BLaER1 treated with 17β-estradiol and CSF1 and Interleukin-3, amounts not matched to agents 10 nM and 100 nM (cell line): ENCODE results near the gene ANGPTL7.

ENCODE experiments used
- H3K27ac ChIP-seq, 11 experiments: shearing (Covaris generic); formaldehyde crosslinking; 2 replicates each; pipeline ENCODE4 v1.8.1; 2022
- H3K27me3 ChIP-seq, 11 experiments: shearing (Covaris generic); formaldehyde crosslinking; 2 replicates each; pipeline ENCODE4 v1.8.1; 2022
- H3K36me3 ChIP-seq, 11 experiments: shearing (Covaris generic); formaldehyde crosslinking; 2 replicates each; pipeline ENCODE4 v1.8.1; 2022
- H3K4me1 ChIP-seq, 10 experiments: shearing (Covaris generic); formaldehyde crosslinking; 2 replicates each; pipeline ENCODE4 v1.8.1; 2022
- H3K4me2 ChIP-seq, 11 experiments: shearing (Covaris generic); formaldehyde crosslinking; 2 replicates each; pipeline ENCODE4 v1.8.1; 2022
- H3K4me3 ChIP-seq, 10 experiments: shearing (Covaris generic); formaldehyde crosslinking; 2 replicates each; pipeline ENCODE4 v1.8.1; 2022
- H3K9ac ChIP-seq, 11 experiments: shearing (Covaris generic); formaldehyde crosslinking; 2 replicates each; pipeline ENCODE4 v1.8.1; 2022
- H3K9me3 ChIP-seq, 11 experiments: shearing (Covaris generic); formaldehyde crosslinking; replicated peaks in 1 of 11; 2 replicates each; pipeline ENCODE4 v1.8.1; 2022
- H4K20me1 ChIP-seq, 11 experiments: shearing (Covaris generic); formaldehyde crosslinking; 2 replicates each; pipeline ENCODE4 v1.8.1; 2022
- Cebpa-rat ChIP-seq, 11 experiments: shearing (Covaris generic); IDR thresholded peaks; 2 replicates each; pipeline ENCODE4 v1.8.1; 2022

ANGPTL7 gene

GRCh38 chr1:11151114-11151513 is 38.0 kb upstream of the ANGPTL7 start:
- no peak overlapping the region for H3K27ac ChIP-seq
- no peak for TF ChIP-seq Cebpa-rat (IDR thresholded peaks at IDR 0.05)
- peaks cover 96 to 100% (median 99%) of the 10 kb centered on the region in 11 experiments for H3K36me3 ChIP-seq
- peaks cover 0 to 6% (median 0%) of the 10 kb centered on the region in 11 experiments; a peak in 2 of 22 replicates for H4K20me1 ChIP-seq
- no peak overlapping the region for H3K4me3 ChIP-seq
- no peaks in the 10 kb centered on the region for H3K9me3 ChIP-seq
- no peak overlapping the region for H3K4me2 ChIP-seq
- no peaks in the 10 kb centered on the region for H3K4me1 ChIP-seq
- H3K9ac ChIP-seq = no peak overlapping the region
- no peaks in the 10 kb centered on the region for H3K27me3 ChIP-seq

GRCh38 chr1:11151826-11152612 is 37.1 kb upstream of the ANGPTL7 start:
- Histone ChIP-seq H3K27ac (no peak overlapping the region), H3K4me3 (no peak overlapping the region), H3K9me3 (no peaks in the 10 kb centered on the region), H3K27me3 (no peaks in the 10 kb centered on the region), H3K9ac (no peak overlapping the region), H3K4me1 (peaks cover 0 to 5% (median 0%) of the 10 kb centered on the region in 10 experiments; a peak in 4 of 20 replicates), H3K4me2 (no peak overlapping the region), H3K36me3 (peaks cover 96 to 100% (median 99%) of the 10 kb centered on the region in 11 experiments), H4K20me1 (peaks cover 0 to 6% (median 0%) of the 10 kb centered on the region in 11 experiments; a peak in 2 of 22 replicates)
- no peak for TF ChIP-seq Cebpa-rat (IDR thresholded peaks at IDR 0.05)

GRCh38 chr1:11152755-11153154 is 36.4 kb upstream of the ANGPTL7 start:
- H3K27ac ChIP-seq = no peak overlapping the region
- H3K4me2 ChIP-seq = no peak overlapping the region
- H3K9me3 ChIP-seq = no peaks in the 10 kb centered on the region
- H3K4me1 ChIP-seq = peaks cover 0 to 11% (median 5%) of the 10 kb centered on the region in 10 experiments; a peak in 10 of 20 replicates
- peaks cover 0 to 13% (median 0%) of the 10 kb centered on the region in 11 experiments; a peak in 3 of 22 replicates for H4K20me1 ChIP-seq
- no peak overlapping the region for H3K4me3 ChIP-seq
- no peak for TF ChIP-seq Cebpa-rat (IDR thresholded peaks at IDR 0.05)
- H3K9ac ChIP-seq = no peak overlapping the region
- H3K36me3 ChIP-seq = peaks cover 96 to 100% (median 99%) of the 10 kb centered on the region in 11 experiments
- H3K27me3 ChIP-seq = no peaks in the 10 kb centered on the region

GRCh38 chr1:11153184-11153583 is 36.0 kb upstream of the ANGPTL7 start:
- H3K27me3 ChIP-seq = no peaks in the 10 kb centered on the region
- peaks cover 0 to 15% (median 9%) of the 10 kb centered on the region in 10 experiments; a peak in 11 of 20 replicates for H3K4me1 ChIP-seq
- H3K9me3 ChIP-seq = no peaks in the 10 kb centered on the region
- no peak overlapping the region for H3K27ac ChIP-seq
- peaks cover 0 to 17% (median 0%) of the 10 kb centered on the region in 11 experiments; a peak in 3 of 22 replicates for H4K20me1 ChIP-seq
- no peak overlapping the region for H3K4me3 ChIP-seq
- H3K4me2 ChIP-seq = no peak overlapping the region
- TF ChIP-seq Cebpa-rat (IDR thresholded peaks at IDR 0.05) = no peak
- peaks cover 91 to 100% (median 96%) of the 10 kb centered on the region in 11 experiments for H3K36me3 ChIP-seq
- H3K9ac ChIP-seq = no peak overlapping the region

- no peak overlapping the region for H3K27ac ChIP-seq
- H3K4me1 ChIP-seq = peaks cover 0 to 31% (median 11%) of the 10 kb centered on the region in 10 experiments; a peak in 11 of 20 replicates
- no peaks in the 10 kb centered on the region for H3K9me3 ChIP-seq
- no peak for TF ChIP-seq Cebpa-rat (IDR thresholded peaks at IDR 0.05)
- H3K36me3 ChIP-seq = peaks cover 75 to 99% (median 79%) of the 10 kb centered on the region in 11 experiments
- no peak overlapping the region for H3K4me3 ChIP-seq
- no peaks in the 10 kb centered on the region for H3K27me3 ChIP-seq
- no peak overlapping the region for H3K9ac ChIP-seq
- no peak overlapping the region for H3K4me2 ChIP-seq
- H4K20me1 ChIP-seq = peaks cover 0 to 24% (median 0%) of the 10 kb centered on the region in 11 experiments; a peak in 5 of 22 replicates
These were observed 32.7 kb upstream of the ANGPTL7 start for GRCh38 chr1:11156441-11156840.

- Histone ChIP-seq H3K36me3 (peaks cover 73 to 98% (median 78%) of the 10 kb centered on the region in 11 experiments), H3K9me3 (no peaks in the 10 kb centered on the region), H3K27me3 (no peaks in the 10 kb centered on the region), H4K20me1 (peaks cover 0 to 24% (median 0%) of the 10 kb centered on the region in 11 experiments; a peak in 5 of 22 replicates), H3K4me3 (no peak overlapping the region), H3K9ac (no peak overlapping the region), H3K27ac (no peak overlapping the region), H3K4me1 (peaks cover 0 to 31% (median 11%) of the 10 kb centered on the region in 10 experiments; a peak in 11 of 20 replicates), H3K4me2 (peak overlapping the region in 1 of 11 experiments; percentile 41; a peak in 1 of 22 replicates)
- TF ChIP-seq Cebpa-rat (IDR thresholded peaks at IDR 0.05) = no peak
These were observed 32.2 kb upstream of the ANGPTL7 start for GRCh38 chr1:11156963-11157362.

- no peak overlapping the region; a peak in 1 of 22 replicates for H3K27ac ChIP-seq
- H3K27me3 ChIP-seq = no peaks in the 10 kb centered on the region
- peaks cover 0 to 24% (median 0%) of the 10 kb centered on the region in 11 experiments; a peak in 5 of 22 replicates for H4K20me1 ChIP-seq
- no peaks in the 10 kb centered on the region for H3K9me3 ChIP-seq
- peaks cover 69 to 94% (median 73%) of the 10 kb centered on the region in 11 experiments for H3K36me3 ChIP-seq
- no peak for TF ChIP-seq Cebpa-rat (IDR thresholded peaks at IDR 0.05)
- peaks cover 0 to 31% (median 11%) of the 10 kb centered on the region in 10 experiments; a peak in 11 of 20 replicates for H3K4me1 ChIP-seq
- H3K9ac ChIP-seq = no peak overlapping the region
- no peak overlapping the region for H3K4me3 ChIP-seq
- peak overlapping the region in 3 of 11 experiments; percentile 13 to 55 (median 41); a peak in 4 of 22 replicates for H3K4me2 ChIP-seq
These were observed 31.8 kb upstream of the ANGPTL7 start for GRCh38 chr1:11157394-11157793.

GRCh38 chr1:11157867-11158266 is 31.3 kb upstream of the ANGPTL7 start:
- peak overlapping the region in 3 of 11 experiments; percentile 4 to 43 (median 8); a peak in 3 of 22 replicates for H3K27ac ChIP-seq
- H3K4me2 ChIP-seq = peak overlapping the region in 3 of 11 experiments; percentile 41 to 57 (median 55); a peak in 5 of 22 replicates
- H3K4me1 ChIP-seq = peaks cover 0 to 31% (median 11%) of the 10 kb centered on the region in 10 experiments; a peak in 11 of 20 replicates
- TF ChIP-seq Cebpa-rat (IDR thresholded peaks at IDR 0.05) = no peak
- no peaks in the 10 kb centered on the region for H3K9me3 ChIP-seq
- no peak overlapping the region for H3K4me3 ChIP-seq
- H4K20me1 ChIP-seq = peaks cover 0 to 24% (median 0%) of the 10 kb centered on the region in 11 experiments; a peak in 5 of 22 replicates
- H3K27me3 ChIP-seq = no peaks in the 10 kb centered on the region
- peak overlapping the region in 2 of 11 experiments; percentile 9 to 10; a peak in 1 of 22 replicates for H3K9ac ChIP-seq
- peaks cover 64 to 89% (median 69%) of the 10 kb centered on the region in 11 experiments for H3K36me3 ChIP-seq

GRCh38 chr1:11158291-11158690 is 30.9 kb upstream of the ANGPTL7 start:
- peaks cover 0 to 31% (median 11%) of the 10 kb centered on the region in 10 experiments; a peak in 11 of 20 replicates for H3K4me1 ChIP-seq
- no peak overlapping the region for H3K4me3 ChIP-seq
- H3K4me2 ChIP-seq = peak overlapping the region in 3 of 11 experiments; percentile 41 to 57 (median 55); a peak in 5 of 22 replicates
- peaks cover 60 to 85% (median 64%) of the 10 kb centered on the region in 11 experiments for H3K36me3 ChIP-seq
- H4K20me1 ChIP-seq = peaks cover 0 to 24% (median 0%) of the 10 kb centered on the region in 11 experiments; a peak in 5 of 22 replicates
- peak overlapping the region in 3 of 11 experiments; percentile 4 to 43 (median 8); a peak in 4 of 22 replicates for H3K27ac ChIP-seq
- H3K27me3 ChIP-seq = no peaks in the 10 kb centered on the region
- H3K9me3 ChIP-seq = no peaks in the 10 kb centered on the region
- no peak for TF ChIP-seq Cebpa-rat (IDR thresholded peaks at IDR 0.05)
- H3K9ac ChIP-seq = peak overlapping the region in 2 of 11 experiments; percentile 9 to 10; a peak in 1 of 22 replicates
